GM12891 (cell line): Measurements from ENCODE around the gene NFATC2.

Experiments
- DNase-seq: peaks from one replicate; pipeline ENCODE4 v3.0.0; 2011; ENCODE audit warnings: low spot score; ENCODE audit not compliant: insufficient read length
- FAIRE-seq: peaks from 2 replicates; lab custom pipeline; 2011; peaks lifted over from hg19 to GRCh38; lab: Jason Lieb, UNC
- PAX5 ChIP-seq: IDR thresholded peaks from 2 replicates; pipeline ENCODE4 v1.6.1; 2011; ENCODE audit warnings: low read length, moderate library complexity, mild to moderate bottlenecking; ENCODE audit not compliant: insufficient read depth, severe bottlenecking
- POLR2A ChIP-seq: IDR thresholded peaks from 2 replicates; pipeline ENCODE4 v1.6.1; 2011; ENCODE audit warnings: low read depth, low read length, control low read depth
- POLR2AphosphoS5 ChIP-seq: IDR thresholded peaks from 2 replicates; pipeline ENCODE4 v1.6.1; 2011; ENCODE audit warnings: low read depth, low read length, control low read depth
- POU2F2 ChIP-seq: IDR thresholded peaks from 2 replicates; pipeline ENCODE4 v1.6.1; 2011; ENCODE audit warnings: low read depth, mild to moderate bottlenecking, control low read depth, low read length, moderate library complexity
- SPI1 ChIP-seq: IDR thresholded peaks from 2 replicates; pipeline ENCODE4 v1.6.1; 2011; ENCODE audit warnings: low read depth, low read length, control low read depth
- TAF1 ChIP-seq: IDR thresholded peaks from 2 replicates; pipeline ENCODE4 v1.6.1; 2011; ENCODE audit warnings: low read depth, low read length, control low read depth

The NFATC2 gene

GRCh38 chr20:51500936-51501335 lies 41.6 kb downstream of the NFATC2 start:
- no peak for DNase-seq
- peak; percentile 15; the same call in 1 of the 2 replicates for TF ChIP-seq SPI1
- TF ChIP-seq POLR2AphosphoS5 = no peak
- FAIRE-seq = no peak

DNA sequence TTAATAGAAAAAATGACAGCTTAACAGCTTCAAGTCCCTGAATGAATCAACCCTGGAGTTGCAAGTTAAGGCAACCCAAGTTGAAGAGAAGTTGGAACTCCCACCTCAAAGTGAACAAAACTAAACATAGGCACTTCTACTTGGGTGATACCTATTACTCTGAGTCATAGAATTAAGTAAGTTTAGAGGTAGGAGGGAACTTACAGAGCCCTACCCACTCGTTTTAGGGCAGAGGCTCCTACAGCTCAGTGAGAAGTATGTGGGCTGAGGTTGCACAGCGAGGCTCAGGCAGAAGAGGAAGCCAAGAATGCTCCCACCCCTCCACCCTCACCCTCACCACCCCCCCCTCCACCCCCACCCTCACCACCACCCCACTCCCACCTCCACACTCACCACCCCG lies 42.2 kb downstream of the NFATC2 start:
- TF ChIP-seq POLR2A (no peak), SPI1 (no peak)
- DNase-seq = peak; percentile 61
- FAIRE-seq = no peak

GRCh38 chr20:51498765-51499540 lies 43.6 kb downstream of the NFATC2 start:
- TF ChIP-seq POLR2AphosphoS5 (no peak), TAF1 (no peak), SPI1 (no peak), PAX5 (no peak), POU2F2 (no peak), POLR2A (no peak)
- no peak for DNase-seq
- FAIRE-seq = no peak

DNA sequence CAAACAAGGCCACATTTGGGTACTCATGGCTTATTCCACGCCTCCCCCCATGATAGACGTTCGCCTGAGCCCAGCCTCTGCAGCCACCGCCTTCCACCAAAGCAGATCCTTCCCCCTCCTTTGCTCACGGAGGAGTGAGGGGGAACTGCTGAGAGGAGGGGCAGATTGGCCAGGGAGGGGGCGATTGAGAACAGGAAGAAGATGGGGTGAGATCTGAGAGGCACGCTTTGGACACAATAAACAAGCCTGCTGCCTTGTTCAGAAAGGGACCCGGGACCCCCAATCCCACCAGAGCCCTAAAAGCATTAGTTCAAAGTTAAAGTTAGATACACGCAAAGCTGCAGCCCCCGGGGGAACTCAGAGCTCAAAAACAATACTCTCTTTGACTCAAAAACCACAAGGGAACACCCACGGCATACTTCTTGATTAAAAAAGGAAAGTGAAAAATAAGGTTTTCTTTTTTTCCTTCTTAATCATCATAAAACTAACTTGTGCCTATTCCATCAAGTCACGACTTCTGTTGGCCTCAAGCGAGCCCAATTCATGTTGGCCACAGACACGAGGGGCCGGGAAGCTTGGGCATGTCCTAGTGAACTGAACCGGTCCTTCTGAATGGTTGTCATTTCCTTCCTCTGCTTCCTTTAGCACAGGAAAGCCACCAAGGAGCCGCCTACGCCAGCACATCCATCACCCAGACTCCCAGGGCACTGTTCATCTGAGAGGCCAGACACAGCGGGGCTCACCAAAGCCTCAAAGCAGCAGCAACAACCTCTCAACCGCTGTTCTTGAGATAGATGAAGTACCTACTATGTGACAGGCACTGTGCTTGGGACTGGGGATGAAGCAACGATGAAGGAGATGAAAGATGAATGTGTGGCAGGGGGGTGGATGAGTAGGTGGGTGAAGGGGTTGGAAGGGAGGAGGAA lies 44.7 kb downstream of the NFATC2 start:
- no peak for FAIRE-seq
- DNase-seq = peak; percentile 29
- TF ChIP-seq POLR2AphosphoS5 (no peak), POU2F2 (no peak), TAF1 (no peak), SPI1 (no peak)

DNA sequence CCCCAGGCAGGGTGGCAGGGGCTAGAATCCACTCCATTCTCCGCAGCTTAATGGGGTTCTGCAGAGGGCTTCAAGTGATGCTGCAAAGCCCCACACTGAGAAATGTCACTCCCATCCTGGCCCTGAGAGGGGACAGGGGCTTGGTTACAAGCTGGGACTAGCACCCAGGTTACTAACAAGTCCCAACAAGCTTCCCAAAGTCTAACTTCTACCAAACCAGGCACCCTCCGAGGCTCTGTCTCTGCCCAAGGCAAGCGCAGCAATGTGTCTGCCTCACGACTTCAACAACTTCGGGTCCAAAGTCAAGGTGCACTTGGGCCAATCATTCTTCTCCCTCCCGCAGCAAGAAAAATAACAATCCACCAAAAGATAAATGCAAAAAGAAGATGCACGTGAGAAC lies 45.6 kb downstream of the NFATC2 start:
- TF ChIP-seq SPI1 (no peak), TAF1 (no peak), POU2F2 (no peak), PAX5 (no peak), POLR2AphosphoS5 (no peak), POLR2A (no peak)
- FAIRE-seq (no peak), DNase-seq (no peak)

- TF ChIP-seq PAX5 = no peak
- TF ChIP-seq POLR2A = no peak
- no peak for TF ChIP-seq POU2F2
- no peak for TF ChIP-seq TAF1
- TF ChIP-seq SPI1 = no peak
- TF ChIP-seq POLR2AphosphoS5 = no peak
- FAIRE-seq (no peak), DNase-seq (no peak)
Observed at GRCh38 chr20:51495921-51496545, 46.5 kb downstream of the NFATC2 start.

- no peak for FAIRE-seq
- no peak for DNase-seq
- no peak for TF ChIP-seq POLR2AphosphoS5
- no peak for TF ChIP-seq POLR2A
- no peak for TF ChIP-seq SPI1
- TF ChIP-seq TAF1 = no peak
- no peak for TF ChIP-seq POU2F2
- no peak for TF ChIP-seq PAX5
Observed at GRCh38 chr20:51495291-51495690, 47.2 kb downstream of the NFATC2 start.

DNA sequence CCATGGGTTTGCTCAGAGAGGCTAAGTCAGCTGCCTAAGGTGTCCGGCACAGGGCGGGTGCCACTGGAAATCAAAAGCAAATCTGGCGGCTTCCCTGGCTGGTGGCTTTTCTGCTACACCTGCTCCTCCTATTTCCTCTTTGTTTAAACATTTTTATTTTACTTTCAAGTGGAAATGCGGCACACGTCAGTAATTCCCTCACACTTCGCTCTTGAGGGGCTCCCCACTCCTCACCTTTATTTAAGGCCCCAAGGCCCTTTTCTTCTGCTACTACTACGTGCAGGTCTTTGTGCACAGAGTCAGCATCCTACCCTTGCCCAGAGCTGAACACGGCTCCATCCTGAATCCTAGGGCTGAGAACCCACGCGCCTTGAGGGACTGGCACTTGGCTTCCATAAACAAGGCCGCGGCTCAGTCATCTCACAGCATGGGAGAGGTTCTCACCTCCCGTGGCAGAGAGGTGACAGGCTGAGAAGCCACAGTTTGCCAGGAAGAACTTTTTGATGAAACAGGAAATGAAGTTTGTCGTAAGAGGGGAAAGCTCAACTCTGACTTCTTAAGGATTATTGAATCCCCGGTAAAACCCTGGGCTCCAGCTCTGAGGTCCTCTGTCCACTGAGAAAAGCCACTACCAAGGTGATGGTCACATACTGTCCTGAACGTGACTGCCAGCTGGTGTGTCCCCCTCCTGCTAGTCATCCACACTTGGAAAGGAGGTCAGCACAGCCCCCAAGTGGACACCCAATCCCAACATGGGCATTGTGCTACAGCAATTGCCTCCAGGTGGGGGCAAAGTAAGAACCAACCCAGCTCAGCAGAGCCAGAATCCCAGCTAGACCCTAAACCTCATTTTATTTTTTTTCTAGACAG lies 48.0 kb downstream of the NFATC2 start:
- DNase-seq = no peak
- TF ChIP-seq PAX5 = no peak
- no peak for TF ChIP-seq POLR2AphosphoS5
- no peak for TF ChIP-seq POU2F2
- TF ChIP-seq TAF1 = no peak
- no peak for TF ChIP-seq POLR2A
- TF ChIP-seq SPI1 = no peak
- FAIRE-seq = no peak

DNA sequence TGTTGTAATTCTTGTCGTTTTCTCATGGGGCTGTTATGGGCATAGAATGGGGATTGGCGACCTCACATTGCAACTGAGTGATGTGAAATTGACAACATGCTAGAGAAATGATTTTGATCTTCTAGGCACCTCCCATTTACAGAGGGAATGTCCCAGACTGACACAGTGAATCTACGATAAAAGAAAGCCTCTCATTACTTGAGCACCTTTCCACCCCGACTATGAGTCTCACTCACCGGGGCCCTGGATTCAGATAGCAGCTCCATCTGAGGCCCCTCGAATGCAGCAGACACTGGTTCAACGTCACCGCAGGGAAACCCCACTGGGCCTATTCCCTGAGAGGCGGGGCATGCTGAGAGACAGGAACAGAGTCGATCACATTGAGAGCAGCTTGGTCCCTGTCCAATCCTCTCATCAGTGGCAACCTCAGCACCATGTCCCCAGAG lies 49.1 kb downstream of the NFATC2 start:
- TF ChIP-seq TAF1 = no peak
- FAIRE-seq (no peak), DNase-seq (no peak)
